ENCODE measurements around the gene PDRG1. TPM values are rescaled to one million over a fixed set of nuclear protein-coding genes. Genes with fewer than 3 reads are reported as not detected.

Gene PDRG1
- total and polyA plus RNA-seq, 4 donors, result 5.6 to 15.8 (median 11.8) TPM

Other genes starting within 250 kb of the PDRG1 start
- 100 to 1,000 TPM in 1 of 2 donors, 10 to 100 TPM in 1; 69.1 to 107 TPM for gene BCL2L1, start 229.2 kb downstream of the PDRG1 start, total RNA-seq
- 100 to 1,000 TPM; 103 to 104 TPM for gene BCL2L1, start 229.2 kb downstream of the PDRG1 start, polyA plus RNA-seq
- 1 to 10 TPM in 1 of 2 donors, under 1 TPM in 1; 0.75 to 2.1 TPM for gene TPX2, start 212.8 kb downstream of the PDRG1 start, total RNA-seq
- gene TPX2, start 212.8 kb downstream of the PDRG1 start, polyA plus RNA-seq, result 1 to 10 TPM; 1.6 to 5.4 TPM
- gene MYLK2, start 132.7 kb downstream of the PDRG1 start, total RNA-seq, result under 1 TPM in 1 of 2 donors, not detected in 1; 0.30 TPM
- gene MYLK2, start 132.7 kb downstream of the PDRG1 start, polyA plus RNA-seq, result 1 to 10 TPM in 1 of 2 donors, not detected in 1; 8.1 TPM
- 10 to 100 TPM in 1 of 2 donors, 1 to 10 TPM in 1; 10.0 to 20.2 TPM for gene FOXS1, start 106.4 kb downstream of the PDRG1 start, total RNA-seq
- 10 to 100 TPM; 11.4 to 76.4 TPM for gene FOXS1, start 106.4 kb downstream of the PDRG1 start, polyA plus RNA-seq
- 1 to 10 TPM; 2.4 to 4.7 TPM for gene DUSP15, start 81.5 kb downstream of the PDRG1 start, total RNA-seq
- gene DUSP15, start 81.5 kb downstream of the PDRG1 start, polyA plus RNA-seq, result 10 to 100 TPM in 1 of 2 donors, 1 to 10 TPM in 1; 2.6 to 31.7 TPM
- under 1 TPM; 0.19 to 0.81 TPM for gene TTLL9, start 81.4 kb downstream of the PDRG1 start, total RNA-seq
- under 1 TPM in 1 of 2 donors, not detected in 1; 0.61 TPM for gene TTLL9, start 81.4 kb downstream of the PDRG1 start, polyA plus RNA-seq
- gene XKR7, start 16.1 kb upstream of the PDRG1 start, total RNA-seq, result not detected
- under 1 TPM in 1 of 2 donors, not detected in 1; 0.13 TPM for gene XKR7, start 16.1 kb upstream of the PDRG1 start, polyA plus RNA-seq
- gene CCM2L, start 58.4 kb upstream of the PDRG1 start, total RNA-seq, result 10 to 100 TPM in 1 of 2 donors, 1 to 10 TPM in 1; 7.4 to 11.0 TPM
- 1 to 10 TPM in 1 of 2 donors, under 1 TPM in 1; 0.88 to 1.7 TPM for gene CCM2L, start 58.4 kb upstream of the PDRG1 start, polyA plus RNA-seq
- 10 to 100 TPM; 19.9 to 28.6 TPM for gene HCK, start 100.2 kb upstream of the PDRG1 start, total RNA-seq
- gene HCK, start 100.2 kb upstream of the PDRG1 start, polyA plus RNA-seq, result 10 to 100 TPM in 1 of 2 donors, 1 to 10 TPM in 1; 4.0 to 20.7 TPM
- 10 to 100 TPM; 35.8 to 49.0 TPM for gene TM9SF4, start 157.7 kb upstream of the PDRG1 start, total RNA-seq
- gene TM9SF4, start 157.7 kb upstream of the PDRG1 start, polyA plus RNA-seq, result 10 to 100 TPM in 1 of 2 donors, 1 to 10 TPM in 1; 8.1 to 19.7 TPM